HG03039 (cell line): ENCODE measurements around the gene NCAM1.

Experiments used
- ATAC-seq: cut with Tn5 transposase; IDR thresholded peaks from one replicate; pipeline ENCODE4 v1.9.1; 2021; ENCODE audit warnings: mild to moderate bottlenecking, moderate library complexity; ENCODE audit not compliant: unreplicated experiment

Gene NCAM1

DNA sequence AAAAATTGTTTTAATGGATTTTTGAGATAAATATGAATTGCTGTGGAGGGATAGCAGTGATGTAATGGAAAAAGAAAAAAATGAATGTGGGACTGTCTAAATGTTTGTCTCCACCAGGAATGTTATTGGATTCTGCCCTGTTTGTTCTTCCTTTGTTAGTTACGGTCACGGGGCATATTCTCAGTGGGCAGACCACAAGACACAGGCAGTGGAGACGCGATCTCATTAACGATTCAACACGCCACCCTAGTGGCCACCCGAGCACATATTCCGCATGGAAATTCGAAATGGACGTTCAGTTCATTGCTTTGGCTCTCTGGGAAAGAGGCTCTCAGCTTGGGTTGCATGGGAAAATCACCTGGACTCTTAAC, 201.4 kb downstream of the NCAM1 start:
- no peak for ATAC-seq

GRCh38 chr11:113163291-113164030, 202.2 kb downstream of the NCAM1 start:
- no peak for ATAC-seq

GRCh38 chr11:113166280-113166679, 205.1 kb downstream of the NCAM1 start:
- ATAC-seq = no peak

DNA sequence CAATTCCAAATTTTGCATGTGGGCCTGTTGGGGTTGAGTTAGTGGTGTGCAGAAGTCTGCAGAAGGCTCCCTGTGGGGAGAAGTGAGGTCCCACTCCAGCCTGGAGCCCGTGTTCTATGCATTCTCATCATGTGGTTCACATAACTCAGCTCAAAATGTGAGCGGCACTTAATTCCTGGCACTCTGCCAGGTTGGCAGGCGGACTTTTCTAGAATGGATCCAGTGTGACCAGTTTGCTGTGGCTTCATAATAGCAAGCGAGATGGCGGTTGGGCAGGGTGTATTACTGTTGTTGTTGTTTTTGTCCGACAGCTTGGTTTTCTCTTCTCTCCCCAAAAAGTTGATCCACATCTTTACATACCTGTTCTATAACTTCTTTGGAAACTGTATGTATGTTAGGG, 206.4 kb downstream of the NCAM1 start:
- ATAC-seq = no peak

- ATAC-seq = no peak
Measured at GRCh38 chr11:113168354-113169342, 207.4 kb downstream of the NCAM1 start.

DNA sequence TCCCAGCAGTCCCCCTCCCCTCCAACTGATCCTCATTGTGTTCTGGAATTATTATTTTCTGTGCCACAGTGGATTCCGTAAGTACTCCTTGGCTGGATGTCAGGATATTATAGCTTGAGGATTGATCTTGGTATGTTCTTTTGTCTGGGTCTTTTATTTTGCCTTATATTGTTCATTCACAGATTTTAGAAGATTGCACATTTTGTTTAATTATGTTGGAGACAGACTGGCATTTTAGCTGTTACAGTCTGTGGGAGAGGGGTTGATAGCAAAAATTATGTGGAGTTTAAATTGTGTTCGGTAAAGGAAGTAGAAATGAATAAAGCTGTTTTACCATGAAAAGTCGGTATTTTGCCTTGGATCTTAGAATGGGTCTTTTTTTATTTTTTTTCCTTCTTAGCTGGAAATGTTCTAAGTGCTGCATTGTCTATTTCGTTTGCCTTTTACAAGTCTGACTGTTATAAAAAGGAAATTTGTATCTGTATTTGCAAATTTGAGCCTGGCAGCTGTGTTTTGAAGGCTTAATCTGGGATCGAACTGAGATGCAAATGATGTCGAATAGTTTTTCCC, 211.2 kb downstream of the NCAM1 start:
- ATAC-seq = no peak

- ATAC-seq = no peak
Measured at GRCh38 chr11:113173126-113173525, 211.9 kb downstream of the NCAM1 start.

- no peak for ATAC-seq
Measured at GRCh38 chr11:113174882-113175281, 213.7 kb downstream of the NCAM1 start.

GRCh38 chr11:113176599-113177360, 215.6 kb downstream of the NCAM1 start:
- no peak for ATAC-seq

GRCh38 chr11:113177671-113178070, 216.5 kb downstream of the NCAM1 start:
- ATAC-seq = no peak

DNA sequence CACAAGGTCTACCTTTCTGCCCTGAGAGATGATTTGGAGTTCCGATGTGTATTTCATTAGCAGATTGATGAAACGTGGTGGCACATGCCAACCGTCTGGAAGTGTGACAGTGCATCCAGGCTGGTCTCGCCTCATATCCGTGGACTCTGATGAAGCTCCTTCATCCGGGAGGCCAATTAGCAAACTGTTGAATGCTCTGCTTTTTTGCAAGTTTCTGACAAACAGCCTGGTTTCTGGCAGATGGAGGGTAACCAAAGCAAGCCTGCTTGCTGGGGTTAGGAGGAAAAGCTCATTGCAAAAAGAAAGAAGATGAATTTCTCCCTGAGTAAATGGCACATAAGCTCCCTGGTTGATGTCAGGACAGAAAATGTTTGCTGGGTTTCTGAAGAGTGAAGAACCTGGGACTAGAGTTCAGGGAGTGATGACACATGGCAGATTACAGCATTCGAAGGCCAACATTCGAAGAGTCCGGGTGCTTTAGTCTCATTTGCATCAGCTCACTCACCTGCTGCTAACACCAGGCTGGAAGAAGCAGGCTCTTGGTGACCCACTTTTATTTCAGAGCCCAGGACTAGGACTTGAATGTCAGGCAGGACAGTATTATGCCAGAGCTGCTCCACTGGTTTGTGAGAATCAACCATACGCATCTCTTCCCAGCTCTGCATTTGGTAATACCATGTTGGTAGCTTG, 217.3 kb downstream of the NCAM1 start:
- no peak for ATAC-seq

GRCh38 chr11:113179181-113179704, 218.0 kb downstream of the NCAM1 start:
- no peak for ATAC-seq

DNA sequence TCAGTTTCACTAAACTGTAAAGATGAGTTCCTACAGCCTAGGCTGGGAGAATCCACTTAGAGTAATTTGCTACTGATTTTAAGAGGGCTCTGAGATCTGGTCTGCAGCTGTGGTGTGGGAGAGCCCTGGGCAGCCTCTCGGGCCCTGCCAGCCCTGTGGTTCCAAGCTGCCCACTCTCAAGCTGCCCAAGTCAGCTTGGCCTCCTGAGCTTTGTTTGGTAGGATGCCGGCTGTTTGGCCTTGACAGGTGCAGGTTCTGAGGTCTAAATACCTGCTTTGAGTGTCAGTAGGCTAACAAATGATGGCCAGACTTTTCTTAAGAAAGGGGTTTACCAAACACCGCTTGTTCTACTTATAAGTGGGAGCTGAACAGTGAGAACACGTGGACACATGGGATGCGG, 219.9 kb downstream of the NCAM1 start:
- ATAC-seq = no peak

- no peak for ATAC-seq
Measured at GRCh38 chr11:113182288-113182687, 221.1 kb downstream of the NCAM1 start.

- ATAC-seq = no peak
Measured at GRCh38 chr11:113184498-113184897, 223.3 kb downstream of the NCAM1 start.

DNA sequence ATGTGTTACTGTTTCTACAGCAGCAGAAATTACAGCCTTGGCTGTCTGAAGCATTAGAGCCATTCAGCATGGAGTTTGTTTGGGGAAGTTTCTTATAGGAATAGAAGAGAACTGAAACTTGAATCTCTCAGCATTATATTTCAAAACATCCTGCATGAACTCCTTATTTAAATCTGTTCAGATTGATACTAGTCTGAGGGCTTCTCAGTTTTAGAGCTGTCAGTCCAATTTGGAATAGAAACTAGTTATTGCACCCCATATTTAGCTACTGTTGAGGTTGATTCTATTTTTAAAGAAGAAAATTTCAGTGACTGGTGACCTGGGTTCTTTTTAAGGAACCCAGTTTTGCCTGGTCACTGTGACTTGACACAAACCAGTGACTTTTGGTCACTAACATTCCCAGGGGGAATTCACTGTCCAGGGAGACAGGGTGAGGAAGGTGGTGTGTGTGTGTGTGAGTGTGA, 227.2 kb downstream of the NCAM1 start:
- no peak for ATAC-seq

DNA sequence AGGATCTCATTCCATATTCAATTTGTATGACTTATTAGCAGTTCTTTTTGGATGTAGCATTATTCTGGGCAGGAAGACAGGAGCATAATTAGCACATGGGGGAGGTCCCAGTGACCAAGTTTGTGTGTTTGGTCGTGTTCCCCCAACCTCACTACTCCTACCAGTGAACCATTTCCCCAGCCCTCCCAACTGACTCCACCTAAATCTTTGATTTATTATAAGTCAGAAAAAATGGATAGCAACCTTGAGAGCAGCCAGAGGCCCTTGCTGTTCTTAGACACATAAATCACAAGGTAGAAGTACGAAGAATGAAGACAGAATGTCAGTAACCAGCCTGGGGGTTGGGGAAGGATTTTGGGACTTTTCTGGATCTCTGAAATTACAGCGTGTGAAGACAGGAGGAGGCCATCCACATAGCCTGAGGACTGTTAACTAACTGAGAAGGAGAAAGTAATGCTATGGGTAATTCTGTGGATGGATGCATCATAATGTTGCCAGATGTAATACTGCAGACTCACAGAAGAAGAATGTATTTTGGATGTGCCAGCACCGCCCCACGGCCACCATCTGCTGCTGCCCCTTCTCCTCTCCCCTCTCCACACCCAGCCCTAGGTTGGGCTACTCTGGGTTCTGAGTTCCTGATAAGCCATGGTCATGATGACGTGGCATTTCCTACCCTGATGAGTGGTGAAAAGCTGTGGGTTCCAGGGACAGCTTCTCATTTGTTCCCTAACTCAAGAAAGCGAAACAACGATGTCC, 228.9 kb downstream of the NCAM1 start:
- ATAC-seq = no peak

- ATAC-seq = no peak
Measured at GRCh38 chr11:113192121-113192925, 231.1 kb downstream of the NCAM1 start.
